RCC 7860 (cell line): ENCODE data around the gene MCEE.
"Not testable (repeated sequence)": the region's sequence is repeated elsewhere in the genome, so short reads cannot be mapped to it uniquely, and the experiment has no call there.

Experiments
- DNase-seq: peaks from one replicate; pipeline ENCODE4 v3.0.0-alpha.2; 2015; ENCODE audit warnings: low spot score
- FAIRE-seq: peaks from 2 replicates; lab custom pipeline; 2012; peaks lifted over from hg19 to GRCh38; lab: Jason Lieb, UNC

The MCEE gene

DNA sequence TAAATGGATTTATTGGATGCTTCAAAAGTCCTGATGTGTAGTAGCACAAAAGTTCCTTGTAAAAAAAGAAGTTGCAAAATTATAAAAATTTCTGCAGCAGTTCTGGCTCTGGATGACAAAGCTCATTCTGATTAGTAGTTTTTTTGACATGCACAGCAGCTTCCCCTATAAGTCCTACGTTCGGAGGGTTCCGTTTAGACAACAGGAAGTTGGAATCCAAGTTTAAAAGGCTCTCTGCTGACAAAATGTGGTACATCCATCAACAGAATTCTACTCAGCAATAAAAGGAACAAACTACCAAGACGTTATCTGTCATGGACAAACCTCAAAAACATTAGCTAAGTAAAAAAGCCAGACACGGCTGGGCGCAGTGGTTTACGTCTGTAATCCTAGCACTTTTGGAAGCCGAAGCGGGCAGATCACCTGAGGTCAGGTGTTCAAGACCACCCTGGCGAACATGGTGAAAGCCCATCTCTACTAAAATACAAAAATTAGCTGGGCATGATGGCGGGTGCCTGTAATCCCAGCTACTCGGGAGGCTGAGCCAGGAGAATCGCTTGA, 46.2 kb downstream of the MCEE start:
- not testable (repeated sequence) for DNase-seq, FAIRE-seq

DNA sequence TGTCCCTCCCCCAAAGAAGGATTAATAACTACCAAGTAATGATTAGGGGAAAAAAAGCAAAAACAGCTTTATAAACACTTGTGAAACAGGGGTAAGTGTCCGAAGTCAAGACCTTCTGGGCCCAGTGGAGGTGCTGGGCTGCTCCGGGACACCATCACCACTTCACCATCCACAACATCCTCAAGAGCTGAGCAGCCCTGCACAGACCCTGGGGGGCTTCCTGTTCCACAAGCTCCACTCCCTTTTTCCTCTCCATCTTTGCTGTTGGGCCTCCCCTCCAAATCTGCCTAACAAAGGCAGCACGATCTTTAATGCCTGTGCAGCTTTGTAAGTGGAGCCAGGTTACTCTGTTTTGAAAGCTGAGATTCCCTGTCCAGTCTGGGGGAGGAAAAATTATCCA, 46.7 kb downstream of the MCEE start:
- DNase-seq, FAIRE-seq: not testable (repeated sequence)

- FAIRE-seq (no peak), DNase-seq (no peak)
Measured at GRCh38 chr2:71082402-71083252, 47.4 kb downstream of the MCEE start.

DNA sequence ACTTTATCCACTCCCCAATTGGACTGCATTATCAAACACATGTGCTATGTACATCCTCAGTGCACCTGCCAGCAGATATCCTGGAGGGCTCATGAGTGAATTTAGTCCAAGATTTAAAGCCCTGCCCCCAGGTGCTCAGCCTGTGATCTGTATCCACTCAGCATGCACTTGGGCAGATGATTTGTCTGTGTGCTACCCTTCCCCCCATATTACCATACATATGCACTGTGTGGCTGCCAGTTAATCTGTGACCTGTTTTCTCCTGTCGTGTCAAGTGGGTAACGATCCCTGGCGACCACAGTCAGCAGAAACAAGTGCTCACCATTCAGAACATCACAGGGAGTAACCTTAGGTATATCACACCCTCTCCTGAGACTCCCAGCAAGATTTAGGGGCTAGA, 51.4 kb downstream of the MCEE start:
- no peak for FAIRE-seq
- DNase-seq = no peak

DNA sequence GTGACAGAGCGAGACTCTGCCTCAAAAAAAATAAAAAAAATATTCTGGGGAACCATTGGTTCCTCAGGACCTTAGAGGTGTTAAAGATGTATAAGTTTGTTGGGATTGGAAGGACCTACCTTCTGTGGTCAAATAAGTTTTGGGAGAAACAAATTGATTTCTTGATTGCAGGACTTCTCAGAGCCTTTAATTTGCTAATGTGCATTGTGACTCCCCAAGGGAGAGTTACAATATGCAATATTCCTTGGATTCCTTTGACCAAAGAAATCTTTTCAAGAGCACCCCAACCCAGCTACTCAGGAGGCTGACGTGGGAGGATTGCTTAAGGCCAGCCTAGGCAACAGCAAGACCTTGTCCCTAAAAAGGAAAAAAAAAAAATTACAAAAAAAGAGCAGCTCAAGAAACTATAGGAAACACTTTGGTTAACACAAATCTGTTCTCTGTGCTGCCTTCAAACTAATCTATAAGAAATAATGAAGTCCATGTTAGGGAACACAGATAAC, 55.1 kb downstream of the MCEE start:
- no peak for FAIRE-seq

DNA sequence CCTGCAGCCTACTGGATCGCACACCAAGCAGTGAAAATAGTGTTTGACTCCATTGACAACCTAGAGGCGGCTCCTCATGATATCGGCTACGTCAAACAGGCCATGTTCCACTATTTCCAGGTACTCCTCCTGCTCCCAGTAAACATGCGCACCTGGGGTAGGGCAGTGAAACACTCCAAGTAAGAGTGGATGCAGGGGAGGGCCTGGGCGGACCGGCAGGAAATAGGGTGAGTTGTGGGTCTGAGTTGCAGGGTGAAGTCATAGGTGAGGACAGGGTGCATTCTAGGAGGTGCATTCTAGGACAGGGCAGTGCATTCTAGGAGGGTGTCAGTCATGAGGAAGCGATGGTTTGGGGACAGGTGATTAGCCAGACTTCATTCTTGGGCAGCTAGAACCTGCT, 56.6 kb downstream of the MCEE start:
- DNase-seq (no peak), FAIRE-seq (no peak)

More for the DNA sequence above, 55.1 kb downstream of the MCEE start:
- no peak for DNase-seq

GRCh38 chr2:71072492-71072891, 57.5 kb downstream of the MCEE start:
- DNase-seq (no peak), FAIRE-seq (no peak)

DNA sequence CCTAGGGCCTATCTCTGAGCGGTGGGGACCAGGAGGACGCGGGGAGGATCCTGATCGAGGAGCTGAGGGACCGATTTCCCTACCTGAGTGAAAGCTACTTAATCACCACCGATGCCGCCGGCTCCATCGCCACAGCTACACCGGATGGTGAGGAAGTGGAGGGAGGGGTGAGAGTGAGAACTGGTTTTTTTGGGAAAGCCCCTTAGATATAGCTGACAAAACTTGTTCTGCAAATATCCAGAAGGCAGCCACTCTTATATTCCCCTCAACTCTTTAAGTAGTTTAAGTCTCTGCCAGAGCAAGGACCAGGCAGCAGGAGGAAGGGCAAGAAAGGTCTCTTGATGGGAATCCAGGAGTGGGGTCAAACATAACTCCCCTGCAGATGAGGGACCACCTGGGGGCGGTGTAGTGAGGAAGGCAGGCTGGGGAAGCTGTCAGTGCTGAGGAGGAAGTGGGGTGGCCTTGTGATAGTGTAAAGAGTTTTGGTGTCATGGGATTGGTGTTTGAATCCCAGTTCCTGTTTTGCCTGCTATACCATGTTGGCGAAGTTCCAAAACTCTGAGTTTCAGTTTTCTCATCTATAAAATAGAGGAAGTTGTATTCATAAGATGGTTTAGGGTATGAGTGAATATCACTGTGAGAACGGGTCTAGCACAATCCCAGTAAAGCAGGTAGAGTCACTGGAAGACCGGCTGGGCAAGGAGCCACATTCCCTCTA, 58.2 kb downstream of the MCEE start:
- FAIRE-seq (no peak), DNase-seq (no peak)

- no peak for FAIRE-seq
- DNase-seq = no peak
Measured at GRCh38 chr2:71070294-71071093, 59.5 kb downstream of the MCEE start.

DNA sequence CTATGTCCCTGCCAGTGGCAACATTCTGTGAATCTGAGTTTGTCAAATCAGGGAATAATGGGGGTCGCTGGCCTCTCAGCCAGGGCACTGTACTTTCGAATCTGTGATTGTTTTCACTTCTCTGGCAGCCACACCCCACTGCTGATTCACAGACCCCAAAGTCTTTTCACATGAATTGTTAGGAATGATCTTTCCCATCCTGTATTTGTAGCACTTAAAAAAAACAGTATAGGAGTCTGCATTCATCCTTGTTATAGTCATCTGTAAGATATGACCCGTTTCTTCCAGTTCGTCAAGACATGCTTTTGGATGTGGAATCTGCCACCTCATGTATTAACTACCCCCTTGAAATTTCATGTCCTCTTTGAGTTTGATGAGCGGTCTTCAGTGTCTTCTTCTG, 60.7 kb downstream of the MCEE start:
- no peak for FAIRE-seq

GRCh38 chr2:71068218-71069035, 61.6 kb downstream of the MCEE start, which contains the start of gene NAGK:
TSS of gene NAGK (plus strand) at chr2:71068648. CDS start at chr2:71068684, 36 bp downstream.
- DNase-seq (peak; percentile 87), FAIRE-seq (no peak)

More for the DNA sequence above, 60.7 kb downstream of the MCEE start:
- DNase-seq = no peak

GRCh38 chr2:71067567-71068217, 62.3 kb downstream of the MCEE start:
- no peak for FAIRE-seq

GRCh38 chr2:71066856-71067255, 63.2 kb downstream of the MCEE start:
- no peak for DNase-seq
- no peak for FAIRE-seq

More at GRCh38 chr2:71067567-71068217, 62.3 kb downstream of the MCEE start:
- DNase-seq = no peak

- FAIRE-seq (no peak), DNase-seq (no peak)
Measured at GRCh38 chr2:71064754-71065621, 65.0 kb downstream of the MCEE start.

DNA sequence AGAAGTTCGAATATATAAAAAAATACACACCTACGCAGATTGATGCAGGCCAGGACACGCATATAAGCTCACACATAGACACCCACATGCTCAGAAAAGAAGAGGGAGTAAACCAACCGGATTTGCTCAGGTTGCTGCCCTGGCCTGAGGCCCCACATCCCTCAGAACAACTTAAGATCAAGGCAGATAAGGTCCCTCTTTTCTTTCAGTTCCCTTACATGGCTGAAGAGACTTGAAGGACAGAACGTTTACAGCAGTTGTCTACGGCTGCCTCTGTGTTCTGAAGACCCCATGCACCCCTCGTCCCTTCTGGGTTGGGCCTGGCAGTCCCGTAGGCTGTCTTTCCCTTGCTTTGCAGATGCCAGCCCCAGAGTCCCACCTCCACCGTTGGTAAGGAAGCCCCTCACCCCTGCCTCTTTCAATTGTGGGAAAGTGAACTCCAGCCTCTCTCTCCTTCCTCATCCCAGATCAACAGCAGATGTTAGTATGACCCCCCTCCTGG, 65.9 kb downstream of the MCEE start:
- FAIRE-seq (no peak), DNase-seq (no peak)

- FAIRE-seq (no peak), DNase-seq (no peak)
Measured at GRCh38 chr2:71063216-71063615, 66.8 kb downstream of the MCEE start.

GRCh38 chr2:71060871-71061270, 69.2 kb downstream of the MCEE start:
- FAIRE-seq = no peak
- no peak for DNase-seq

DNA sequence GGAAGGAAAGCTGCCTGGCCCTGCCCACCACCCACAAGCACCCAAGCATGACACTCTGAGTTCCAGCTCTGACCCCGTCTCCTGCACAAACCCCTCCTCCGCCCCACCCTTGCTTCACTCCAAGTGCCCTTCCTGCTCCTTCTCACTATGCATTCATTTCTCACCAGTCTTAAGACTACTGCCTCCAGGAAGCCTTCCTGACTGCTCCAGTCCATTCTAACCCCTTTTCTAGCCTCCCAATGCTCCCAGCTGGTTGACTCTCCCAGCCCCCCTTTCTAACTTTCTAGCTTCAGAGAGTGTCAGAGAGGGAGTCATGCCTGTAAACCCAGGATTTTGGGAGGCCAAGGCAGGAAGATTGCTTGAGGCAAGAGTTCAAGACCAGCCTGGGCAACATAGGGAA, 69.8 kb downstream of the MCEE start:
- no peak for DNase-seq
- FAIRE-seq = no peak
